HCT116 (cell line): ENCODE results near the gene TPX2. TPM values are rescaled to one million over a fixed set of nuclear protein-coding genes. Genes with fewer than 3 reads are reported as not detected.
A peak's percentile ranks its signal among the peaks of the same experiment; 100 is the strongest.

ENCODE experiments used
- ATAC-seq: fragments of 200-7000 bp; cut with Tn5 transposase; 2 replicates; pipeline ENCODE4 v1.9.1; 2020; ENCODE audit warnings: mild to moderate bottlenecking, moderate library complexity
- BruUV-seq: library from RNA; stranded (reverse); fragments of 400-500 nt; replicated peaks from 2 replicates; lab custom pipeline; 2021; lab: Mats Ljungman, UMichigan
- CTCF ChIA-PET: fragments of 300-600 bp; sonication (Branson Sonifier 250); formaldehyde crosslinking; loops from one replicate; lab custom pipeline; 2021; ENCODE audit warnings: antibody characterized with exemption; lab: Charles Lee
- POLR2A ChIA-PET: fragments of 300-600, 350-600 bp; sonication (Branson Sonifier 250); formaldehyde crosslinking; loops from one replicate; lab custom pipeline; 2021; ENCODE audit warnings: antibody characterized with exemption; lab: Charles Lee
- RAD21 ChIA-PET, 2 experiments: fragments of 300-600 bp; sonication (Branson Sonifier 250); formaldehyde crosslinking; loops; one replicate each; lab custom pipeline; 2023; ENCODE audit warnings: low total read pairs in 2 of 2; ENCODE audit not compliant: uncharacterized antibody in 2 of 2, unreplicated experiment in 2 of 2, low non-redundant PET in 1 of 2; lab: Charles Lee
- DNase-seq: peaks from one replicate; pipeline ENCODE4 v3.0.0-alpha.2; 2010; ENCODE audit warnings: low read depth, low spot score
- H2AFZ ChIP-seq: fragments of 200-600 bp; shearing (Covaris generic), sonication (generic); 2 replicates; pipeline ENCODE4 v1.6.1; 2017; ENCODE audit warnings: low read depth, mixed run types, mixed read lengths, antibody characterized with exemption, low read length; ENCODE audit not compliant: poor library complexity, severe bottlenecking
- H3K27ac ChIP-seq: 2 replicates; pipeline ENCODE4 v1.5.1; 2012; ENCODE audit warnings: low read depth, low read length
- H3K27me3 ChIP-seq: fragments of 200-600 bp; sonication (generic); 2 replicates; pipeline ENCODE4 v1.6.1; 2016; ENCODE audit warnings: mixed run types, low read length, mixed read lengths; ENCODE audit not compliant: insufficient read depth
- H3K36me3 ChIP-seq, 2 experiments: fragments of 200-500 bp in 1 of 2; fragments of 200-600 bp in 1 of 2; sonication (Bioruptor generic) in 1 of 2; sonication (generic) in 1 of 2; 2 replicates each; pipeline versions ENCODE4 v1.5.1 to v1.6.1; 2014 to 2016; ENCODE audit warnings: low read length in 2 of 2, inconsistent platforms in 1 of 2, mixed read lengths in 1 of 2, mixed run types in 1 of 2; ENCODE audit not compliant: insufficient read depth in 2 of 2, control insufficient read depth in 1 of 2
- H3K4me1 ChIP-seq, 2 experiments: fragments of 200-600 bp in 1 of 2; sonication (generic) in 1 of 2; 2 replicates each; pipeline versions ENCODE4 v1.5.1 to v1.6.1; 2012 to 2017; ENCODE audit warnings: low read length in 2 of 2, inconsistent platforms in 1 of 2, mild to moderate bottlenecking in 1 of 2, mixed read lengths in 1 of 2, mixed run types in 1 of 2, moderate library complexity in 1 of 2; ENCODE audit not compliant: insufficient read depth in 2 of 2, control insufficient read depth in 1 of 2
- H3K4me2 ChIP-seq: fragments of 200-600 bp; sonication (generic); 2 replicates; pipeline ENCODE4 v1.6.1; 2017; ENCODE audit warnings: mixed run types, low read length, mixed read lengths
- H3K4me3 ChIP-seq, 2 experiments: fragments of 200-600 bp in 1 of 2; sonication (generic) in 1 of 2; replicated peaks in 1 of 2; 2 replicates each; pipeline ENCODE4 v1.5.1; 2011 to 2016; ENCODE audit warnings: low read length in 2 of 2, control low read depth in 1 of 2, low read depth in 1 of 2, mild to moderate bottlenecking in 1 of 2, mixed read lengths in 1 of 2, mixed run types in 1 of 2
- H3K79me2 ChIP-seq: fragments of 200-600 bp; sonication (generic); 2 replicates; pipeline ENCODE4 v1.6.1; 2017; ENCODE audit warnings: mild to moderate bottlenecking, mixed run types, low read length, moderate library complexity, mixed read lengths; ENCODE audit not compliant: insufficient read depth
- H3K9ac ChIP-seq: fragments of 200-600 bp; sonication (generic); 2 replicates; pipeline ENCODE4 v1.6.1; 2016; ENCODE audit warnings: low read length, mixed read lengths
- H3K9me2 ChIP-seq: fragments of 200-600 bp; sonication (generic), shearing (Covaris generic); 2 replicates; pipeline ENCODE4 v1.6.1; 2017; ENCODE audit warnings: mixed run types, mild to moderate bottlenecking, moderate library complexity; ENCODE audit not compliant: insufficient read depth
- H3K9me3 ChIP-seq, 2 experiments: fragments of 200-500 bp in 1 of 2; fragments of 200-600 bp in 1 of 2; sonication (Bioruptor generic) in 1 of 2; sonication (generic) in 1 of 2; 2 replicates each; pipeline ENCODE4 v1.6.1; 2014 to 2017; ENCODE audit warnings: low read length in 2 of 2, mixed read lengths in 2 of 2, inconsistent platforms in 1 of 2, low read depth in 1 of 2, mild to moderate bottlenecking in 1 of 2, mixed run types in 1 of 2, moderate library complexity in 1 of 2; ENCODE audit not compliant: control insufficient read depth in 1 of 2, insufficient read depth in 1 of 2
- H4K20me1 ChIP-seq: fragments of 200-600 bp; sonication (generic), shearing (Covaris generic); 2 replicates; pipeline ENCODE4 v1.6.1; 2017; ENCODE audit warnings: mixed run types, mild to moderate bottlenecking, moderate library complexity; ENCODE audit not compliant: insufficient read depth
- FOSL1 ChIP-seq: IDR thresholded peaks from 2 replicates; pipeline ENCODE4 v1.6.1; 2012; ENCODE audit warnings: low read depth
- SIN3A ChIP-seq: IDR thresholded peaks from 2 replicates; pipeline ENCODE4 v1.6.1; 2012; ENCODE audit warnings: low read depth
- SRF ChIP-seq: IDR thresholded peaks from 2 replicates; pipeline ENCODE4 v1.6.1; 2012; ENCODE audit warnings: low read depth
- ZFX ChIP-seq: fragments of 450-650 bp; IDR thresholded peaks from 2 replicates; pipeline ENCODE4 v1.6.1; 2017
- intact Hi-C: fragments of 100-400 bp; cut with micrococcal nuclease; formaldehyde crosslinking; loops from 2 replicates; pipeline ENCODE4 v1.10.0; 2022
- total RNA-seq: library from RNA; stranded (reverse); gene quantifications from one replicate; pipeline ENCODE4 v1.2.1, GENCODE V29; 2021; ENCODE audit not compliant: unreplicated experiment
- TF ChIP-seq, protein P1 (sequence below): IDR thresholded peaks from 2 replicates; pipeline ENCODE4 v1.6.1; 2011; ENCODE audit warnings: mild to moderate bottlenecking, low read length, moderate library complexity; ENCODE audit not compliant: insufficient replicate concordance; ENCODE audit errors: extremely low read depth

Gene TPX2
- total RNA-seq, 1 experiment from 2014 or later, result 163 TPM

DNA sequence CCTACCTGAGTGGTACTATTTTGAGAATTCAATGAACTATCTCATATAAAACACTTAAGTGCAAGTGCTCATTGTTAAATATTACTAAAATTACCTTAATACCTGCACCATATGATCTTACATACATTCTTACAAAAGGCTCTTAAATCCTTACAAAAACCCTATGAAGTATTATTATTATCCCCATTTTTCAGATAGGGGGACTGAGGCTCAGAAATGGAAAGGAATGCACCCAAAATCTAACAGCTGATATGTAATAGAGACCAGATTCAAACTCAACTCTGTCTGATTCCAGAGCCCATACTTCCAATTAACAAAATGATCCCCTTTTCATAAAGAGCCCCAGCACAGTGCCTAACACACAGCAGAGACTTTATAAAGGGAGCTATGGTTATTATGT is 33.9 kb upstream of the TPX2 start:
- peaks cover 8 to 57% of the 10 kb centered on the region in 2 experiments for H3K36me3 ChIP-seq
- ATAC-seq (no peak), DNase-seq (no peak)
- ChIA-PET POLR2A (interaction anchor here (0.8 to 4.2 kb wide), 11 partner anchors 9 to 132 kb away, joined by 3 to 40 read pairs (median 5); partner anchors contain the start of gene BCL2L1), RAD21 (interaction anchor here (1.0 kb wide), 2 partner anchors 18 to 19 kb away, joined by 3 to 4 read pairs; no protein-coding TSS in a partner anchor), CTCF (interaction anchor here (1.2 to 2.5 kb wide), 4 partner anchors 8 to 71 kb away, joined by 3 to 18 read pairs (median 6); no protein-coding TSS in a partner anchor)
- H3K27me3 ChIP-seq, result no peaks in the 10 kb centered on the region
- peaks cover 83 to 97% of the 10 kb centered on the region in 2 experiments for H3K4me1 ChIP-seq
- peak overlapping the region; percentile 60 for H3K9ac ChIP-seq
- no peaks in the 10 kb centered on the region for H4K20me1 ChIP-seq
- BruUV-seq, result no TSS peak
- intact Hi-C loops, result no loop called here
- no peaks in the 10 kb centered on the region for H3K9me2 ChIP-seq
- peak overlapping the region; percentile 94 for H3K27ac ChIP-seq
- peak overlapping the region; percentile 69 for H3K4me2 ChIP-seq
- peak overlapping the region in 1 of 2 experiments; percentile 26; a peak in 1 of 4 replicates for H3K4me3 ChIP-seq
- H3K79me2 ChIP-seq, result peaks cover 99% of the 10 kb centered on the region
- no peaks in the 10 kb centered on the region for H3K9me3 ChIP-seq
- TF ChIP-seq SRF (0 out of 2 replicates have a peak, but pooled peaks have one; percentile 17), SIN3A (0 out of 2 replicates have a peak, but pooled peaks have one; percentile 8), ZFX (no peak), FOSL1 (no peak)
- TF ChIP-seq, protein P1, sequence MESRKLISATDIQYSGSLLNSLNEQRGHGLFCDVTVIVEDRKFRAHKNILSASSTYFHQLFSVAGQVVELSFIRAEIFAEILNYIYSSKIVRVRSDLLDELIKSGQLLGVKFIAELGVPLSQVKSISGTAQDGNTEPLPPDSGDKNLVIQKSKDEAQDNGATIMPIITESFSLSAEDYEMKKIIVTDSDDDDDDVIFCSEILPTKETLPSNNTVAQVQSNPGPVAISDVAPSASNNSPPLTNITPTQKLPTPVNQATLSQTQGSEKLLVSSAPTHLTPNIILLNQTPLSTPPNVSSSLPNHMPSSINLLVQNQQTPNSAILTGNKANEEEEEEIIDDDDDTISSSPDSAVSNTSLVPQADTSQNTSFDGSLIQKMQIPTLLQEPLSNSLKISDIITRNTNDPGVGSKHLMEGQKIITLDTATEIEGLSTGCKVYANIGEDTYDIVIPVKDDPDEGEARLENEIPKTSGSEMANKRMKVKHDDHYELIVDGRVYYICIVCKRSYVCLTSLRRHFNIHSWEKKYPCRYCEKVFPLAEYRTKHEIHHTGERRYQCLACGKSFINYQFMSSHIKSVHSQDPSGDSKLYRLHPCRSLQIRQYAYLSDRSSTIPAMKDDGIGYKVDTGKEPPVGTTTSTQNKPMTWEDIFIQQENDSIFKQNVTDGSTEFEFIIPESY, result no peak
- no peak overlapping the region for H2AFZ ChIP-seq
